Bronchial epithelial cell (primary cell): ENCODE measurements around the gene SLC26A11. TPM values are rescaled to one million over a fixed set of nuclear protein-coding genes. Genes with fewer than 3 reads are reported as not detected.

Experiments
- DNase-seq: peaks from one replicate; pipeline ENCODE4 v3.0.0-alpha.2; 2010; ENCODE audit warnings: low read depth
- FAIRE-seq: peaks from 2 replicates; lab custom pipeline; 2011; peaks lifted over from hg19 to GRCh38; lab: Jason Lieb, UNC
- H3K27me3 ChIP-seq: 2 replicates; pipeline ENCODE4 v1.5.1; 2011; ENCODE audit warnings: low read length; ENCODE audit not compliant: control insufficient read depth, insufficient read depth
- H3K36me3 ChIP-seq: 2 replicates; pipeline ENCODE4 v1.5.1; 2011; ENCODE audit warnings: low read length; ENCODE audit not compliant: control insufficient read depth, insufficient read depth
- H3K4me3 ChIP-seq: 2 replicates; pipeline ENCODE4 v1.5.1; 2011; ENCODE audit warnings: mild to moderate bottlenecking, low read depth, low read length, control low read depth
- total RNA-seq: library from RNA; depleted of rRNA; stranded (reverse); fragments of >200 nt; gene quantifications from 2 replicates; pipeline ENCODE4 v1.2.1, GENCODE V29; 2014
- TF ChIP-seq, protein P1 (sequence below): IDR thresholded peaks from 2 replicates; pipeline ENCODE4 v1.5.1; 2011; ENCODE audit warnings: mild to moderate bottlenecking, moderate library complexity, low read length, control low read depth, inconsistent platforms; ENCODE audit not compliant: insufficient read depth, severe bottlenecking

SLC26A11 gene
- total RNA-seq, 1 donor from 2014 or later = 1.3 TPM

DNA sequence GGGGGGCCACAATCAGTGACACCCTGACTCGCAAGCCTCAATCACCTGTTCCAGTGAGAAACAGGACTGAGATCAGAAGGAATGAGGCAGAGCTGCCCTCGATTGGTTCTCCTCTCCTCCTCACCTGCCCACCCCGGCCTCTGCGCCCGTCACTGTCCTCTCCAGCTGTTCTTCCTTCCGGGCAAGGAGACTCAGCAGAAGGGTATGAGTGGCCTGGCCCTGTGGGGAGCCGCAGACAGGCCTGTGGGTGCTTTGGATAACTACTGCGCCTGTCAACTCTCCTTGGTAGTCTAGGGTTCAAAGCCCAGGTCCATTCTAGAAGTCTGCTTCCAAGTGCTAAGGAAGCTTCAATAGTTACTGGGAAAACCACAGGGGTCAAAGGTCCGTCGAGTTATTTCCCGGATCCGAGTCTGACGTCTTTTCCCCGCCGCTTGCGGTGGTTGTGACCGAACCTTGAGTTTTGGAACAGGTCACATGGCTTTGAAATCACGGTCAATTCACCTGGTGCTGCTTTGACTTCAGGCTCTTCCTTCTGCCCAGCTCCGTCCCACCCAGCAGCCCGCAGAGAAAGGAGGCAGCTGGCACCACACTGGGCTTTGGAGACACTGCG lies 42.1 kb upstream of the SLC26A11 start:
- Histone ChIP-seq H3K27me3 (no peaks in the 10 kb centered on the region), H3K4me3 (no peak overlapping the region), H3K36me3 (no peaks in the 10 kb centered on the region)
- DNase-seq (no peak), FAIRE-seq (no peak)
- TF ChIP-seq, protein P1, sequence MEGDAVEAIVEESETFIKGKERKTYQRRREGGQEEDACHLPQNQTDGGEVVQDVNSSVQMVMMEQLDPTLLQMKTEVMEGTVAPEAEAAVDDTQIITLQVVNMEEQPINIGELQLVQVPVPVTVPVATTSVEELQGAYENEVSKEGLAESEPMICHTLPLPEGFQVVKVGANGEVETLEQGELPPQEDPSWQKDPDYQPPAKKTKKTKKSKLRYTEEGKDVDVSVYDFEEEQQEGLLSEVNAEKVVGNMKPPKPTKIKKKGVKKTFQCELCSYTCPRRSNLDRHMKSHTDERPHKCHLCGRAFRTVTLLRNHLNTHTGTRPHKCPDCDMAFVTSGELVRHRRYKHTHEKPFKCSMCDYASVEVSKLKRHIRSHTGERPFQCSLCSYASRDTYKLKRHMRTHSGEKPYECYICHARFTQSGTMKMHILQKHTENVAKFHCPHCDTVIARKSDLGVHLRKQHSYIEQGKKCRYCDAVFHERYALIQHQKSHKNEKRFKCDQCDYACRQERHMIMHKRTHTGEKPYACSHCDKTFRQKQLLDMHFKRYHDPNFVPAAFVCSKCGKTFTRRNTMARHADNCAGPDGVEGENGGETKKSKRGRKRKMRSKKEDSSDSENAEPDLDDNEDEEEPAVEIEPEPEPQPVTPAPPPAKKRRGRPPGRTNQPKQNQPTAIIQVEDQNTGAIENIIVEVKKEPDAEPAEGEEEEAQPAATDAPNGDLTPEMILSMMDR = no peak

DNA sequence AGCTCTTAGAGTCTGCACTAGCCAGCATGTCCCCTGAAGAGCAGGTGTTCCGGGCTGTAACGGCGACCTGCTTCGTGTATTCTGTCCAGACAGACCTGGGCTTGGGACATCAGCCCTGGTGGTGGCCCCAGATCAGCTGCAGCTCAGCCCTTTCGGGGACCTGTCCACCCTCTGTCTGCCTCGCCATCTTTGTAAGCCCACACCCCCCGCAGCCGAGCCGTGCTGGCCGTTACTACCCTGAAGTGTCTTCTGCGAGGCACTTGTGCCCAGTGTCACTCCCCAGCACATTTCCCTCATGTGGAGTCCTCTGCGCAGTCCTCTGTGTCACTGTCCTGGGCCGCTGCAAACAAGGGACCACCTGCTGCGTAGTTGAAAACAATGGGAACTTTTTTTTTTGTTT lies 40.0 kb upstream of the SLC26A11 start:
- Histone ChIP-seq H3K4me3 (no peak overlapping the region), H3K36me3 (no peaks in the 10 kb centered on the region), H3K27me3 (no peaks in the 10 kb centered on the region)
- DNase-seq (no peak), FAIRE-seq (no peak)
- TF ChIP-seq, protein P1 = no peak

DNA sequence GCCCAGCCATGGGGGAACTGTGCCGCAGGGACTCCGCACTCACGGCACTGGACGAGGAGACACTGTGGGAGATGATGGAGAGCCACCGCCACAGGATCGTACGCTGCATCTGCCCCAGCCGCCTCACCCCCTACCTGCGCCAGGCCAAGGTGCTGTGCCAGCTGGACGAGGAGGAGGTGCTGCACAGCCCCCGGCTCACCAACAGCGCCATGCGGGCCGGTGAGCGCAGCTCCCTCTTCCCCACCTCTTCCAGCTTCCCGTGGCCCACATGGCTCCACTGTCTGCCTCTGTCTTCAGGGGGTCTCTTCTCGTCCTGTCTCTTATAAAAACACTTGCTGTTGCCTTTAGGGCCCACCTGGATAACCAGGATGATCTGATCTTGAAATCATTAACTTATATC lies 38.8 kb upstream of the SLC26A11 start:
- DNase-seq = no peak
- H3K27me3 ChIP-seq = no peaks in the 10 kb centered on the region
- TF ChIP-seq, protein P1 = no peak
- H3K36me3 ChIP-seq = no peaks in the 10 kb centered on the region
- no peak overlapping the region for H3K4me3 ChIP-seq
- no peak for FAIRE-seq

DNA sequence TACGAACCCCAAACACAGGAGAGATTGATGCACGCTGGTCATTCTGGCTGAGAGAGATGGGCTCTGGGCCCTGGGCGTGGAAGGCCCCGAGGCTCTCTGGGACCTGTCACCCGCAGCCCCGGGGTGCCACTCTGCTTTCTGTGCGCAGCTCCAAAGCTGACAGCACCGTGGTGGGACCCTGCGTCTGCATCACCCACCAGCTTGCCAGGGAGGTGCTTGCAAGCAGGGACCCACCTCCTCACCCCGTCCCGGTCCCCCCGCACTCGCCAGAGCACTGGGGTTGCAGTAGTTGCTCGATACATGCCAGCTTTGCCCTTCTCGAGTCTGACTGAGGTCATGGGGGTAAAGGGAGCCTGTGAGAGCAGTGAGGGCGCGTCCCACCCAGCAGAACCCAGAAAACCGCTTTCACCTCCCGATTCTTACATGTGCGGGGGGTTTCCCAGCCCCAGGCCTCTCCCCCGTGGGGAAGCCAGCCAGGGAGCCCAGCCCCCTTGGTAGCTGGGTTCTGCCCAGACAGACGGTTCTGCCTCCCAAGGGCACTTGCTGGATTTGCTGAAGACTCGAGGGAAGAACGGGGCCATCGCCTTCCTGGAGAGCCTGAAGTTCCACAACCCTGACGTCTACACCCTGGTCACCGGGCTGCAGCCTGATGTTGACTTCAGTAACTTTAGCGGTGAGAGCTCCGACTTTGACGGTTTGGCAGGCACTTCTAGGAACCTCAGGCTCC lies 37.9 kb upstream of the SLC26A11 start:
- TF ChIP-seq, protein P1 = no peak
- DNase-seq (no peak), FAIRE-seq (no peak)
- Histone ChIP-seq H3K4me3 (no peak overlapping the region), H3K36me3 (no peaks in the 10 kb centered on the region), H3K27me3 (no peaks in the 10 kb centered on the region)

DNA sequence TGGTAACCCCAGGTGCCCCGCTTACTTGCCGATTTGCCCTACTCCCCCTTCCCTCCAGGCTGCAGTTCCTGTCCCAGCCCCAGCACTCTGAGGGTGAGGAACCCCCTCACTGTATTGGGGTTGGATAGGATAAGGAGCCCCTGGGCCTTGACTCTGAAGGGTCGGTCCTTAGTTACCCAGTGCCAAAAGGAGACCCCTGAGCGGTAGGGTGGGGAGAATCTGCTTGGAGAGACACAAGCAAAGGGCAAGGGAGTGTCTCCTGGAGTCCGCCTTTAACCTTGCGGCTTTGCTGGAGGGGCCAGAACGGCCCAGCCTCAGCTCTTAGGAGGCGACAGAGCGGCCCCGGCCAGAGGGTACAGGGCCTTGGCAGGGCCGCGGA lies 37.4 kb upstream of the SLC26A11 start:
- DNase-seq (no peak), FAIRE-seq (no peak)
- Histone ChIP-seq H3K36me3 (no peaks in the 10 kb centered on the region), H3K27me3 (no peaks in the 10 kb centered on the region), H3K4me3 (no peak overlapping the region)
- TF ChIP-seq, protein P1 = no peak
